Measurements from ENCODE around the gene RAD51B.

Gene RAD51B

GRCh38 chr14:68495101-68496039, 675.8 kb downstream of the RAD51B start:
- no peak for DNase-seq (ENCODE audit: low read depth in 4 of 4, low spot score in 1 of 4)

DNA sequence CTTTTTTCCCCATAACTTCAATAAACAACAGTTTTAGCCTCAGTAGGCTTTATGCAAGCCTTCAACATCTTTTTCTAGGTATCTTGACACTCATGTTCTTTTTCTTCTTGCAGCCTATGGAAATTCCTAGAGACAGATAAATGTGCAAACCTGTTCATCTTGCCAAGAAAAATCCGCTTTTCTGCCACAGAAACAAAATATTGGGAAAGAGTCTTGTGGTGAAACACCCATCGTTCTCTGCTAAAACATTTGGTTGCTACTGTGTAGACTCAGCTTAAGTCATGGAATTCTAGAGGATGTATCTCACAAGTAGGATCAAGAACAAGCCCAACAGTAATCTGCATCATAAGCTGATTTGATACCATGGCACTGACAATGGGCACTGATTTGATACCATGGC, 677.4 kb downstream of the RAD51B start:
- DNase-seq (ENCODE audit: low read depth in 4 of 4, low spot score in 1 of 4), result no peak

DNA sequence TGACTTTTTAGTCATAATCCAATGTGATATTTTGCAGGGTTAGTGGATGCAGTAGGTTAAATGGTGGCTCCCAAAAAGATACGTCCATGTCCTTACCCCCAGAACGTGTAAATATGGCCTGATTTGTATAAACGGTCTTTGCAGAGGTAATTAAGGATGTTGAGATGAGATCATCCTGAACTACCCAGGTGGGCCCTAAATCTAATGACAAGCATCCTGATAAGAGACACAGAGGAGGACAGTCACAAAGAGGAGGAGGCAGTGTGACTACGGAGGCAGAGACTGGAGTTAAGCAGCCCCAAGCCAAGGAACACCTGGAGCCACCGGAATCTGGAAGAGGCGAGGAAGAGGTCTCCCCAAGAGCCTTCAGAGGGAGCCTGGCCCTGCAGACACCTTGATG, 679.9 kb downstream of the RAD51B start:
- no peak for DNase-seq (ENCODE audit: low read depth in 4 of 4, low spot score in 1 of 4)

DNA sequence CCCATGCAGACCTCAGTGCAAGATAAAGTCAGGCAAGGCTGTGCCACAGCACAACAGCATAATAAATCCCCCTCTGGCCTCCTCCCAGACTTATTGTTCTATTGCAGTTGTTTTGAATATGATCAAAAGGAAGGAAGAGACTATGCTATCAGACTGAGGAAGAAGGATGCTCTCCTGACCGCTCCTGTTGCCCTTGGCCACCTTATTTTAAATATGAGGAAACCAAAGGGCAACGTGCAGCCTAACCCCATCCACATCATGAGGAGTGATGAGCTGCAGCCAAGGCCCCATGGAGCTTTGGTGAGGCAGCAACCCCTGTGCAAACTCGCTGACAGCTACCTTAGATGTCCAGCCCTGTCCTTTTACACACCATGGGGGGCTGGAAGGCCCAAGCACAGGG, 681.6 kb downstream of the RAD51B start:
- DNase-seq (ENCODE audit: low read depth in 4 of 4, low spot score in 1 of 4), result no peak

- no peak for DNase-seq (ENCODE audit: low read depth in 4 of 4, low spot score in 1 of 4)
These were observed 682.1 kb downstream of the RAD51B start for GRCh38 chr14:68501614-68502052.

- DNase-seq (ENCODE audit: low read depth in 4 of 4, low spot score in 1 of 4), result no peak
These were observed 682.7 kb downstream of the RAD51B start for GRCh38 chr14:68502230-68502629.

DNA sequence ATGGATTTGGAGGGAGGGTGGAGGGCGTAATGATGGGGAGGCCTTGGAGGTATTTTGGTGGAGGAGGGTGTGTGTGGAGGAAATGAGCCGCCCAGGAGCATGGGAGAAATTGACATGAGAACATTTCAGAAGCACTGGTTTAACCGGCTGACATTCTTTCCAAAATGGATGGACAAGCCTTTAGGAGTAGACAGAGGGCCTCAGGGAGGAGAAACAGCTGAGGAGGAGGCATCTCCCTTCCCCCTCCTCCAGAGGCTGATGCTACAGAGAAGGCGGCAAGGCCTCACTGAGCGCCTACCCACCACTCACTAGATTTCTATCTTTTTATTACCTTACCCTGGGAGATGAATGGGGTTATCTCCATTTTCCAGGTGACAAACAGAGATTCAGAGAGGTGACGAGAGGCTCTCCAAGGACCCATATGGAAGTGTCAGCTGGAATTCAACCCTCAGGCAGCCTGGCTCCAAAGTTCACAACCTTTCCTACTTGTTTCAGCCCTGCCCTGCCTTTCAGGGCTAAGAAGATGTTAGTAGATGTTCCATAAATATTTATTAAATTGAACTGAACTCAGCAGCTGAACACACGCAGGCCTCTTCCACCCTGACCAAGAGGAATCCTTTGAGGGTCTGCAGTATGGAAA, 683.7 kb downstream of the RAD51B start:
- no peak for DNase-seq (ENCODE audit: low read depth in 4 of 4, low spot score in 1 of 4)

- DNase-seq (ENCODE audit: low read depth in 4 of 4, low spot score in 1 of 4), result no peak
These were observed 685.3 kb downstream of the RAD51B start for GRCh38 chr14:68504861-68505260.

- no peak for DNase-seq (ENCODE audit: low read depth in 4 of 4, low spot score in 1 of 4)
These were observed 686.6 kb downstream of the RAD51B start for GRCh38 chr14:68506021-68506644.

- DNase-seq (ENCODE audit: low read depth in 4 of 4, low spot score in 1 of 4), result no peak
These were observed 687.3 kb downstream of the RAD51B start for GRCh38 chr14:68506645-68507419.

DNA sequence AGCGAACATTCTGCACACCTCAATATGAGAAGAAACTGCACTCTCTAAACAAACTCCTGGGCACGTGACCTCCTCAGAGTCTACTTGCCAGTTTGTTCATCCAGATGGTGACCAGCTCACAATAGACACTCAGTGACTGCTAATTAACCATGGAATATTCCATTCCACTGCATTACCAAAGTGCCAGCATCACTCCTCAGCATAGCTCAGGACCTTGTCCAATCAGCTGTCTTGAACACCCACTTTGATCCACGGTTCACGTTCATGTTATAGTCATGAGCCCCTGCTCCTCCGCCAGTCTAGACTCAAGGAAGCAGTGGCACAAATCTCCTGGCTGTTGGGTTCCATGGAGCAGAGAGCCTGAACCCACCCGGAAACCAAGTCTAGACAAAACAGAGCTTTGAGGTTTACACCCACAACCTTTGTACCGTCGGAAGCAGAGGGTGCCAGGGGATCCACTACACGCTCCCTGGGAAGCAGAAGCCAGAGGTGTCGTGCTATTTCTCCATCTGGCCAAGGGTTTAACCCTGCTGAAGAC, 688.0 kb downstream of the RAD51B start:
- DNase-seq (ENCODE audit: low read depth in 4 of 4, low spot score in 1 of 4), result no peak

- DNase-seq (ENCODE audit: low read depth in 4 of 4, low spot score in 1 of 4), result no peak
These were observed 689.0 kb downstream of the RAD51B start for GRCh38 chr14:68508581-68508980.

- no peak for DNase-seq (ENCODE audit: low read depth in 4 of 4, low spot score in 1 of 4)
These were observed 689.8 kb downstream of the RAD51B start for GRCh38 chr14:68509188-68509983.

GRCh38 chr14:68510201-68511128, 690.9 kb downstream of the RAD51B start:
- DNase-seq (ENCODE audit: low read depth in 4 of 4, low spot score in 1 of 4), result no peak

DNA sequence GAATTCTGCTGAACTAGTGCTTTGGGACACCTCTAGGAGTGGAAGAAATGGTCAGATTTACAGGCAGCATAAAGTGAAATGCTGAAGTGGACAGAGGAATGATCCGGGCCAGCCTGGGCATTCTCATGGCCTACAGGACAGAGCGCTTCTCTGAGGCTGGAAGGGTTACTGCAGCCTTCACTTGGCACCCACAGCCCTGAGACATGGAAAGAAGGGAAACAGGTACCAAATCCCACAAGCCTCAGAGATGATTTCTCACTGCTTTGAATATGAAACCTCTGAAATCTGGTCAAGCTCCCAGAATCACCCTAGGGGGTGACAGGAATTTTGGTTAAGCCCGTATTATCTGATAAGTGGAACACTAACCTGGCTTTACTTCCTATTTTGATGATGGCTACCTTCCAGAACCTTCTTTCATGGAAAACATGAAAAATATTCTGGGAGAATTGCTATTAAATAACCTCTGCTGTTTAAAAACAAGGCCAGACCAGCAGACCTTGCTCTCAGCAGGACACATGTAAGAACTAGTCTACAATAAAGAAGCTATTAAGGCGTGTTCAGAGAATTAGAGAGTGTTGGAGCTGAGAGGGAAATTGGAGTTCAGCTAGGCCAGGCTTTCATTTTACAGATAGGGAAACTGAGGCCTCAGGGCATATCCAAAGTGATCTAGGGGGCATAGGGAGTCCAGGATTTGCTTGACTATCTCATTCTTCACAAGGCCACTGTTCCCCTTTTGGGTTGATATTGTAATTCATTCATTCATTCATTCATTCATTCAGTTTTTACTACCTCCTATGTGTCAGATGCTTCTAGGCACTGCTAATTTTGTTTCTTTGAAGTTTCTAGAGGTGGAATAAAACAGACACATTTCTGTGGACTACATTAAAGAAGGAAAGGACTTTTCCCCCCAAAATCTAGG, 691.8 kb downstream of the RAD51B start:
- no peak for DNase-seq (ENCODE audit: low read depth in 4 of 4, low spot score in 1 of 4)

GRCh38 chr14:68512088-68512487, 692.5 kb downstream of the RAD51B start:
- DNase-seq (ENCODE audit: low read depth in 4 of 4, low spot score in 1 of 4), result no peak

DNA sequence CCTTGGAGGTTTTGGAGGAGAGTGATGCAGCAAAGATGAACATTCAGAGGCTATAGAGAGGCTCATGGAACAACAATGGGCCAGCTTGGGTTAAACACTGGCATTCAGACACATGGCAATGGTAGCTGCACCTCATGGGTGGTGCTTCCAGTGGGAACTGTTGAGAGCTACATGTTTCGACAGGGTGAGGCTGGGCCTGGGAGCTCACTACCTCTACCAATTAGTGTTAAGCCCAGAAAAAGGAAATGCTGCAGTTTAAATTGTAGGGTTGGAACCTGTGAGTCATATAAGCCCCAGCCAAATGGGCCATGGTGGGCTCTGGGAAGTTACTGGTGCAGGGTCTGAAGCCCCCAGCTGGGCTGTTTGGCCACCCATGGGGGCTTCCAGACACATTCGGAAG, 693.6 kb downstream of the RAD51B start:
- DNase-seq (ENCODE audit: low read depth in 4 of 4, low spot score in 1 of 4), result no peak

All from stimulated activated CD4-positive, alpha-beta T cell treated with anti-CD3 and anti-CD28 coated beads, Interleukin-1b, Interleukin-23, amount 100 ng/mL, for 24 hours (primary cell).